Measurements from ENCODE around the gene DLG2. TPM values are rescaled to one million over a fixed set of nuclear protein-coding genes. Genes with fewer than 3 reads are reported as not detected.

The DLG2 gene
- total RNA-seq, 1 donor from 2014 or later: 6.7 TPM

DNA sequence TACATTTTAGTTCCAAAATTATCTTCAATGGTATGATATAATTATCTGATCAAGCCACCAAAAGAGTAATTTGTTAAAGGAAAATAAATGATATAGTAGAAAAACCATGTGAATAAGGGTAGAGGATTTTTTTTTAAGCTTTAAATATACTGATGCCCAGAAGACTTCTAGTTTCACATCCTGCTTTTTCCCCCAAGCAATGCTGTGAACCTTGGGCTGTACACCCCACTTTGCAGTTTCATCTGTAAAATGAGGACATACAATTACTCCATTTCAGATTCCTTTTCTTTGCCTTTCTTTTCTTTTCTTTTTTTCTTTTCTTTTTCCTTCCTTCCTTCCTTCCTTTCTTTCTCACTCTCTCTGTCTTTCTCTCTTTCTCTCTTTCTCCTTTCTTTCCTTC lies 1125.4 kb downstream of the DLG2 start:
- Mint-ChIP-seq H3K9me3 (no peaks in the 10 kb centered on the region), H3K36me3 (no peaks in the 10 kb centered on the region), H3K4me3 (no peak overlapping the region), H3K27me3 (ENCODE audit: low read depth) (peaks cover 17% of the 10 kb centered on the region), H3K27ac (no peak overlapping the region), H3K4me1 (no peaks in the 10 kb centered on the region)
- TF ChIP-seq, protein P1, sequence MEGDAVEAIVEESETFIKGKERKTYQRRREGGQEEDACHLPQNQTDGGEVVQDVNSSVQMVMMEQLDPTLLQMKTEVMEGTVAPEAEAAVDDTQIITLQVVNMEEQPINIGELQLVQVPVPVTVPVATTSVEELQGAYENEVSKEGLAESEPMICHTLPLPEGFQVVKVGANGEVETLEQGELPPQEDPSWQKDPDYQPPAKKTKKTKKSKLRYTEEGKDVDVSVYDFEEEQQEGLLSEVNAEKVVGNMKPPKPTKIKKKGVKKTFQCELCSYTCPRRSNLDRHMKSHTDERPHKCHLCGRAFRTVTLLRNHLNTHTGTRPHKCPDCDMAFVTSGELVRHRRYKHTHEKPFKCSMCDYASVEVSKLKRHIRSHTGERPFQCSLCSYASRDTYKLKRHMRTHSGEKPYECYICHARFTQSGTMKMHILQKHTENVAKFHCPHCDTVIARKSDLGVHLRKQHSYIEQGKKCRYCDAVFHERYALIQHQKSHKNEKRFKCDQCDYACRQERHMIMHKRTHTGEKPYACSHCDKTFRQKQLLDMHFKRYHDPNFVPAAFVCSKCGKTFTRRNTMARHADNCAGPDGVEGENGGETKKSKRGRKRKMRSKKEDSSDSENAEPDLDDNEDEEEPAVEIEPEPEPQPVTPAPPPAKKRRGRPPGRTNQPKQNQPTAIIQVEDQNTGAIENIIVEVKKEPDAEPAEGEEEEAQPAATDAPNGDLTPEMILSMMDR (IDR thresholded peaks at IDR 0.05; ENCODE audit: unreplicated experiment): no peak
- no peak for DNase-seq (ENCODE audit: low spot score in 2 of 2, unreplicated experiment in 2 of 2)

DNA sequence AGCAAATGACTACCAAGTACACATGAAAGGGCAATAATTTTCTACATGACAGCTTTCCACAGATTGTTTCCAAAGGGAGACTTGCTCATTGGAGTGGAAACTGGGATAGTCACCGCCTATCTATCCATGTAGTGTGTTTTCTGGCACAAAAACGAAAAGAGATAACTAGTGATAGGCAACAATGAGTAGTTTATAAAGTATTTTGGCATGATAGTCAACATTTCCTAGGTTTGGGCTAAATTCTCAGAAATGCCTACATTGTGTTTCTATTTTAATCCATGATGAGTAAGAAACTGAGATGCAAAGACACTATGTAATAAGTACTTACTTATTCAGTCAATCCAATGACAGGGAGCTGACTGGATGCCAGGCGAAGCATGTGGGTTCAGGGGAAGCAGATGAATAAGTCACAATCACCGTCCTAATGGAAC lies 1129.1 kb downstream of the DLG2 start:
- DNase-seq (ENCODE audit: low spot score in 2 of 2, unreplicated experiment in 2 of 2): no peak
- H3K27me3 Mint-ChIP-seq (ENCODE audit: low read depth): peaks cover 37% of the 10 kb centered on the region
- no peak overlapping the region for H3K4me3 Mint-ChIP-seq

DNA sequence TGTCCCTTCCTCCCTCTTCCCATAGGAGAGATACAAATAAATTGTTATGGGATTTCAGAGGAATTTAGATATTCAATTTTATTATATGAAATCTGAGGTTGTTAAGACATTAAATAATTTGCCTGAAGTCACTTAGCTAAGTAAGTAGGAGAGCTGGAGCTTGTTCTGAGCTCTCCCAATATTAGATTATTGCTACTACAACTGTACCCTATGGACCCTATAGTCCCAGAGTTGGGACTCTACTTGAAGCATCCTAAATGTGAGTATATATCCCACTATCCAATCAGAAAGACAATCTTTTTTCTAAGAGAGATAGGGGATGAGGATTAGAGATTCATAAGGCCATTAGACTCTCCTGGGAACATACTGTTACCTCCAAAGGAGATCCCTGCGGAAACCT lies 1130.0 kb downstream of the DLG2 start:
- no peak overlapping the region for H3K27ac Mint-ChIP-seq
- no peaks in the 10 kb centered on the region for H3K9me3 Mint-ChIP-seq
- no peaks in the 10 kb centered on the region for H3K36me3 Mint-ChIP-seq
- no peak for DNase-seq (ENCODE audit: low spot score in 2 of 2, unreplicated experiment in 2 of 2)
- peaks cover 35% of the 10 kb centered on the region for H3K27me3 Mint-ChIP-seq (ENCODE audit: low read depth)
- TF ChIP-seq, protein P1 (IDR thresholded peaks at IDR 0.05; ENCODE audit: unreplicated experiment): no peak
- H3K4me1 Mint-ChIP-seq: peaks cover 2% of the 10 kb centered on the region
- no peak overlapping the region for H3K4me3 Mint-ChIP-seq

More for the DNA sequence above, 1129.1 kb downstream of the DLG2 start:
- no peak overlapping the region for H3K27ac Mint-ChIP-seq
- no peaks in the 10 kb centered on the region for H3K9me3 Mint-ChIP-seq
- peaks cover 2% of the 10 kb centered on the region for H3K4me1 Mint-ChIP-seq
- no peaks in the 10 kb centered on the region for H3K36me3 Mint-ChIP-seq
- TF ChIP-seq, protein P1 (IDR thresholded peaks at IDR 0.05; ENCODE audit: unreplicated experiment): no peak

DNA sequence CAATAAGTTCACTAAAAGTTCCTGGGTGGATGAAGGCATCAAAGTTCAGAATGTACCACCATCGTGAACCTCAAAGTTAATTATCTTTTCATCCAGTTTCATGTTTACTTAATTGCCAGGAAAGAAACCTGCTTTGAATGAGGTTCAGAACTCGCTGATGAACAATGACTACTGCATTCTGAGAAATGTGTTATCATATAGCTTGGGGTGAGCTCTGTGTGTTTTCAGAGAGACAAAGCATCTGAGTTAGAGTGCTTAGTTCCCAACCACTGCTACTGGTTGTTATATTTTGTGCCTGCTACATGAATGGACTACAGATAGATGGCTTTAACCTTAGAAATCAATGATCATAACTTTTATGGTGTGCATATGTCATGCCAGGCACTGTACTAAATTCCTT lies 1131.0 kb downstream of the DLG2 start:
- TF ChIP-seq, protein P1 (IDR thresholded peaks at IDR 0.05; ENCODE audit: unreplicated experiment): no peak
- no peaks in the 10 kb centered on the region for H3K9me3 Mint-ChIP-seq
- no peak overlapping the region for H3K27ac Mint-ChIP-seq
- H3K4me1 Mint-ChIP-seq: peaks cover 2% of the 10 kb centered on the region
- no peaks in the 10 kb centered on the region for H3K36me3 Mint-ChIP-seq
- H3K27me3 Mint-ChIP-seq (ENCODE audit: low read depth): peaks cover 37% of the 10 kb centered on the region
- DNase-seq (ENCODE audit: low spot score in 2 of 2, unreplicated experiment in 2 of 2): no peak
- no peak overlapping the region for H3K4me3 Mint-ChIP-seq

DNA sequence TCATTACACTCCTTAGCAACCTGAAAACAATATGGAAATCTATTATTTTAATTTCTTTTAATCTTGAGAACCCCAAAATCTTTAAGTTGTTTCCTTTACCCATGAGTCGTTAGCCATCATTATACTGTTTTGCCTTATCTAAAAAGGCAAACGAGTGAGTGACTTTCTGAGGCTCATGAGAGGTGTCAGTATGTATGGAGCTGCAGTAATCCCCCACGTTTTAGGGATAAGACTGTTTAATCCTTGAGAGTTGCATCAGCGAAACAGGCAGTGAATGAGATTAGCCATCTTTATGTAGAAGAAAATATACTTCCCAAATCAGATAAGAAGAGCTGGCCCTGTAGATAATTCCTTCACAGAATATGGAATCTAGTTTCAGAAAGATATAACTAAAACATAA lies 1147.0 kb downstream of the DLG2 start:
- Mint-ChIP-seq H3K27ac (no peak overlapping the region), H3K9me3 (no peaks in the 10 kb centered on the region), H3K36me3 (no peaks in the 10 kb centered on the region), H3K4me1 (peaks cover 4% of the 10 kb centered on the region), H3K27me3 (ENCODE audit: low read depth) (no peaks in the 10 kb centered on the region), H3K4me3 (no peak overlapping the region)
- TF ChIP-seq, protein P1 (IDR thresholded peaks at IDR 0.05; ENCODE audit: unreplicated experiment): no peak
- DNase-seq (ENCODE audit: low spot score in 2 of 2, unreplicated experiment in 2 of 2): no peak

DNA sequence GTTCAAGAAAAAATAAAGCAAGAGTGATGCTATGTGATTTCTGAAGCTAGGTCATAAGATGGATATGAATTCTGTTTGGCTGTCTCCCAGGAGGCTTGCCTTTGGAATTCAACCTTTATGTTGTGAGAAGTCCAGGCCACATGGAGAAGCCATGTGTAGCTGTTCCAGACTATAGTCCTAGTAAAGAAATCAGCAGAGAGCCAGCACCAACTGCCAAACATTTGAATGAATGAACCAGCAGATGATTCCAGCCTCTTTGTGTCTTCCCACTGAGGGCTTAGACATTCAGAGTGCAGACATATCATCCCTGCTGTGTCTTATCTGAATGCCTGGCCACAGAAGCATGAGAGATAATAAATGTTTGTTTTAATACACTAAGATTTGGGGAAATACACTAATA lies 1150.6 kb downstream of the DLG2 start:
- Mint-ChIP-seq H3K4me3 (no peak overlapping the region), H3K9me3 (no peaks in the 10 kb centered on the region), H3K36me3 (no peaks in the 10 kb centered on the region), H3K4me1 (peaks cover 4% of the 10 kb centered on the region), H3K27me3 (ENCODE audit: low read depth) (peaks cover 6% of the 10 kb centered on the region), H3K27ac (no peak overlapping the region)
- DNase-seq (ENCODE audit: low spot score in 2 of 2, unreplicated experiment in 2 of 2): no peak
- TF ChIP-seq, protein P1 (IDR thresholded peaks at IDR 0.05; ENCODE audit: unreplicated experiment): no peak

Measured in mesothelial cell of epicardium (in vitro differentiated cells).